Islet of Langerhans (tissue), 1 donor: Measurements from ENCODE around the gene CERS5.

Source experiments
- FAIRE-seq: peaks from one replicate; lab custom pipeline; 2011; peaks lifted over from hg19 to GRCh38; lab: Jason Lieb, UNC

CERS5 gene

DNA sequence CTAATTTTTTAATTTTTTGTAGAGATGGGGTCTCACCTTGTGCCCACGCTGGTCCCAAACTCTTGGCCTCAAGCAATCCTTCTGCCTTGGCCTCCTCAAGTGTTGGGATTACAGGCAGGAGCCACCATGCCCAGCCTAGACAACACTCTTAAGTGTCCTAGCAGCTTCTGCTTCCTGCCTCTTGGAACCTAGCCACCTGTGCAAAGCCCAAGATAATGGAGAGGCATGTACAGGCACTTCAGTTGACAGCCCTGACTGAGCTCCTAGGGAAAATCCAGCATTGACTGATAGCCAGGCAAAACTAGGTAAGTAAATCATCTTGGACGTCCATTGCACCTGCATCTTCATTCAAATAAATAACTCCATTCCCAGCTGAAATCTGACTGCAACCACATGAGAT, 39.6 kb downstream of the CERS5 start:
- FAIRE-seq: no peak

DNA sequence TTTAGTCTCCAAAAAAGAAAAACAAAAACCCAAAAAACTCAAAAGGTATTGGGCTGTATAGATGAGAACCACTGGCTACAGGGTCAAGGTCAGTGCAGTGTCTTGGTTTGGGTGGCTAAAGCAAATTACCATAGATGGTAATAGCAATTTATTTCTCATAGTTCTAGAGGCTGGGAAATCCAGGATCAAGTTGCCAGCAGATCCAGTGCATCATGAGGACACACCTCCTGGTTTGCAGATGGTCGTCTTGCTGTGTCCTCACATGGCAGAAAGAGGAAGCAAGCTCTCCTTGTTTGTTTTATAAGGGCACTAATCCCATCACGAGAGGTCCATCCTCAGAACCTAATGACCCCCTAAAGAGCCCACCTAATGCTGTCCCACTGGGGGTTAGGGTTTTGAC, 44.0 kb downstream of the CERS5 start:
- FAIRE-seq: no peak

DNA sequence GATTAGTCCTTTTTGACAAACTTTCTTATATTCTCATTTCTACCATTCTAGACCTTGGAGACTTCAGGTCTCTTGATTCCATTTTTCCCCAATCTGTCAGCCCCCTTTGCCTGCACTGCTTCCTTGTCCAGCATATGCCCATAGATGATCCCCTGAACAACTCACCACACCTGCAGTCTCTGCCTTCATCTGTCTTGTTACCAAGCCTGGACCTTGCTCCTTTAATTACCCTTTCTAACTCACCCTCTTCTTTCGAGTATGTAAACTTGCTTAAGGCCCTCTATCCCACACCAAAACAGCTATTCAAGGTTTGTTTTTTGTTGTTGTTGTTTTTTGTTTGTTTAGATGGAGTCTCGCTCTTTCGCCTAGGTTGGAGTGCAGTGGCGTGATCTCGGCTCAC, 45.5 kb downstream of the CERS5 start:
- FAIRE-seq: no peak

DNA sequence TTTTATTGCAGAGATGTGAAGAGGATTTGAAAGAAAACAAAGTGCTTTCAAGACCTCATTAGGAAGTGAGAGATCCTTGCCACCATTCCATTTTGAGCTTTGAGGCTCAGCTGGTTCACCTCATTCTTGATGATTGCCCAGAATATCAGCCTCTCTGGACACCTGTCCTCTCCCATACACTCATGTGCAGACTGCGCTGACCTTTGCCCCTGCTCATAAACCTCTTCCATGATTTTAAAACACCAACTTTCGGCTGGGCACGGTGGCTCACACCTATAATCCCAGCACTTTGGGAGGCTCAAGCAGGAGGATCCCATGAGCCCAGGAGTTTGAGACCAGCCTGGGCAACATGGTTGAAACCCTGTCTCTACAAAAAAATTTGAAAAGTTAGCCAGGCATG, 46.2 kb downstream of the CERS5 start:
- no peak for FAIRE-seq

DNA sequence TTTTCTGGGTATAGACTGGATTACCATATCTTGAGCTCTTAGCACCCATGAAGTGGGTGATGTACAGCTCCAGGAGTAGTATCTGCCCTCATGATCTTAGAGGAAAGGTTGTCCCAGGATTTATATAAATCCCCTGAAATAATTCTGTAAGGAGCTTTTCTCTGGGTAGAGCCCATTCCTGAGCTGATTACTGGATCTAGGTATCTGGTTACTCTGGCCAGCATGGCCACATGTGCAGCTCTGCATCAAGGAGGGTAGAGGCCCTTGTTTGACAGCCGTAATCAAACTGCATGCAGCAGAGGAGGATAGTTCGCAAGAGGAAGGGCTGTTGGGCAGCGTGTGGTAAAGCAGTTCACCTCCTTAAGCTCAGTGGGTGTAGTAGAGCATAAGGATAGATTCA, 46.6 kb downstream of the CERS5 start:
- no peak for FAIRE-seq

DNA sequence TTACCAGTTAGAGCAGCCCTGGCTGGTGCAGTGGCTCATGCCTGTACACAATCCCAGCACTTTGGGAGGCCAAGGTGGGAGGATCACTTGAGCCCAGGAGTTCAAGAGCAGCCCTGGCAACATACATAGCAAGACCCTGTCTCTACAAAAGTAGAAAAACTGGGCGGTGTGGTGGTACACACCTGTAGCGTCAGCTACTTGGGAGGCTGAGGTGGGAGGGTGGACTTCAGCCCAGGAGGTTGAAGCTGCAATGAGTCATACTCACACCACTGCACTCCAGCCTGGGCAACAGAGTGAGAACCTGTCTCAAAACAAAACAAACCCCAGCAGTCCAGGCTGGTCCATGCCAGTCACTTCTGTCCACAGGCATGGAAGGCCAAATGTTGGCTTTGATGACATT, 47.8 kb downstream of the CERS5 start:
- FAIRE-seq: no peak

DNA sequence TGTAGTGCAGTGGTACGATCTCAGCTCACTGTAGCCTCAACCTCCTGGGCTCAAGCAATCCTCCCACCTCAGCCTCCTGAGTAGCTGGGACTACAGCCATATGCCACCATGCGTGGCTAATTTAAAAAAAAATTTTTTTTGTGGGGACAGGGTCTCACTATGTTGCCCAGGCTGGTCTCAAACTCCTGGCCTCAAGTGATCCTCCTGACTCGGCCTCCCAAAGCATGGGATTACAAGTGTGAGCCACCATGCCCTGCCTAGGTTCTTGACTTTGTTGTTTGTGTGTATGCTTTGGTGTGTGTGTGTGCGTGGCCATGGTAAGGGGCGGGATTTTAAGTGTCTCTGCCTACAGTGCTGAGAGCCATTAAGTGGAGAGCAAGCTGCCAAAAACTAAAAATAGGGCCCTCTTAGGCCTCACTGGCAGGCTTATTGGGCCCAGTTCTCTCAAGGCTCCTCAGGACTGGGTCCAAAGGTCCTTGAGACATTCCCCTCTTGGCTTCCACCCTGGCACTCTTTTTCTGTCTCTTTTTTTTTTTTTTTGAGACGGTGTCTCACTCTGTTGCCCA, 50.0 kb downstream of the CERS5 start:
- no peak for FAIRE-seq

DNA sequence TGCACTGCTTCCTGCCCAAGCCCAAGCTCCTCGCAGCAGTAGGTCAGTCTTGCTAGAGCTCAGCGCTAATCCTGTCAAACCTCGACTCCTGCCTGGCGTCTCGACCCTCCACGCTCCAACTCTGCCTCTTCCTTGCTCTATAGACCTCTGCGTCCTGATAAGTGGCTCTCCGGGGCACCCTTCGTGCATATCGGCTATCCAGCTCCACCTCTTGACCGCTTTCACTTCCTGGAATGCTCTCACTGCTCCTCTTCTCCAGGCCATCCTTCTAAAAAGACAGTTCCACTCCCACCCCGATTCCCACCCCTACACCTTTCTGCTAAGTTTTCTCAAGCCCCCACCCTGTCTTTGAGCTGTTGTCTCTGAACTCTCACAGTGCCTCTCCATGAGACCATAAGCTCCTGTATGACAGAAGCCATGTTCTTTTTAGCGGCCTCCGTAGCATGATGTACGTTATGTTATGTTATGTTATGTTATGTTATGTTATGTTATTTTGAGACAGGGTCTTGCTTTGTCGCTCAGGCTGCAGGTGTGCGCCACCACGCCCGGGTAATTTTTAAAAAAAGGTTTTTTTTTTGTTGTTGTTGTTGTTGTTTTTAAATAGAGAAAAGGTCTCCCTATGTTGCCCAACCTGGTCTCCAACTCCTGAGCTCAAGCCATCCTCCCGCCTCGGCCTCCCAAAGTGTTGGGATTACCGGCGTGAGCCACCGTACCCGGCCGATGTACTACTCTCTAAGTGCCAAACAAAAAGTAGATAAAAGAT, 54.5 kb downstream of the CERS5 start:
- no peak for FAIRE-seq

DNA sequence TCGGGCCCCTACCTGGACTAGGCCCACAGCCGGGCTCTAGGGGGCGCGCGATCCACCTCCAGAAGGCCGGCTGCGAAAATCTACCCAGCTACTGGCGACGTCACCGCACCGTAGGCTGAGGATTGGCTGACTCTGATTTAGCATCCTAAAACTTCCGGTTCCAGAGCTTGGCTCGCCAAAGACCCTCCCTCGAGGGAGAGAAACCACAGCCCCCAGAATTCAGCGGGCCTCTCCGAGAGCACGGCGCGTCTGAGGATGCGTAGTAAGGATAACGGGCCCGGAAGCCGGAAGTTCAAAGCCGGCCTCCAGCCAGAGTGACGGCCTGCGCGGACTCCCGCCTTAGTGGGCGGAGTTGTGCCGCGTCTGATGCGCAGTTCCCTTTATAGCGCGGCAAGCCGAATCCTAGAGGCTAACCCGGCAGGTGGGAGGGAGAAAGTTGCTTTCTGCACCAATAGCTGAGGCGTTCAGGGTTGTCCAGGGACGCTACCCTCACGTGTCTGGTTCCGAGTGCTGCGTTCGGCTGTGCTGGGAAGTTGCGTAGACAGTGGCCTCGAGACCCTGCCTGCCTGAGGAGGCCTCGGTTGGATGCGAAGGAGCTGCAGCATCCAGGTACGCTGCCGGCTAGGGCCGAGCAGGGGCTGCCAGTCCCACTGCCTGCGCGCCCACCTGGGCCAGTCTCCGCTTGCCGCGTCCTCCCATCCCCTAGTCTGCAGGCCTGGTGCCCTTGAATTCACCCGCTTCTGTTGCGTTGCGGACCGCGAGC, 55.3 kb downstream of the CERS5 start, which contains the start of gene COX14:
COX14 (plus strand) TSS at position 544 of the 763 bp plus-strand sequence. CDS start 7,808 bp downstream, outside the sequence.
- FAIRE-seq: peak; percentile 86

DNA sequence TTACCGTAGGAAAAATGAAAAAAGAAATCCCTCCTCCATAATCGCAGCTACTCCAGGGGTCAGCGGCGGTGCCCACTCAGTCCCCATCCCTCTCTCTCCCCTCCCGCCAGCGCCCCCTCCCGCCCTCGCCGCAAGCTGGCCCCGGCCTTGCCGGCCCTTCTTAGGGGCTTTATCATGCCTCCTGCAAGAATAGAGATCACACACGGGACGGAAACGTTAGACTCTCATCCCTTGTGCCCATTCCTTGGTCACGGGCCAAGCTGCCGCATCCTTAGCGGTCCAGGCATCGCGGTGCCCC, 55.8 kb downstream of the CERS5 start:
- no peak for FAIRE-seq

DNA sequence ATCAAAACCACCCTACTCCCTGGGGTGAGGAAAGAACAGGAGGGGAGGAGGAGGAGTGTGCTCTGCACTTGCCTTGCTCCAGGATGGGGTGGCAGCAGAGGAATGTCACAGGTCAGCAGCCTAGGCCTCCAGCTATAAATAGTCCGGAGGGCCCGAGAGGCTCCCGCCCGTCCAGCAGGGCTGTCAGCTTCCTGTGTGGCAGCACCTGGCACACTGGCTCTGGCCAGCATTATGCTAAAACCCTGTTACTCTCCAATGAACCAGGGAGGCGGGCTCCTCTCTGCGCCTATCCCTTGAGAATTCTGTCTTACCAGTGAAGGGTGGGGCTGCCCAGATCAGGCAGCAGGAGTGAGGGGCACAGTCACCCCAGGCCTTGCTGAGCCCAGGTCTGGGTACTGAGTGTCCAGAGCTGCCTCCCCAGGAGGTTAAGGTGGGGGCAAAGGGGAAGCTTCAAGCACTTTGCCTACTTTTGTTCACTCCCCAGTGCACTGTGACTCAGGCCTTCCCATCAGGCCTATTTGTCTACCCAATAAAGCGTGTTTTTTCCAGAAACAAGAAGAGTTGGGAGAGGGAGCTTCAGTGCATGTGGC, 56.3 kb downstream of the CERS5 start:
- FAIRE-seq: no peak

DNA sequence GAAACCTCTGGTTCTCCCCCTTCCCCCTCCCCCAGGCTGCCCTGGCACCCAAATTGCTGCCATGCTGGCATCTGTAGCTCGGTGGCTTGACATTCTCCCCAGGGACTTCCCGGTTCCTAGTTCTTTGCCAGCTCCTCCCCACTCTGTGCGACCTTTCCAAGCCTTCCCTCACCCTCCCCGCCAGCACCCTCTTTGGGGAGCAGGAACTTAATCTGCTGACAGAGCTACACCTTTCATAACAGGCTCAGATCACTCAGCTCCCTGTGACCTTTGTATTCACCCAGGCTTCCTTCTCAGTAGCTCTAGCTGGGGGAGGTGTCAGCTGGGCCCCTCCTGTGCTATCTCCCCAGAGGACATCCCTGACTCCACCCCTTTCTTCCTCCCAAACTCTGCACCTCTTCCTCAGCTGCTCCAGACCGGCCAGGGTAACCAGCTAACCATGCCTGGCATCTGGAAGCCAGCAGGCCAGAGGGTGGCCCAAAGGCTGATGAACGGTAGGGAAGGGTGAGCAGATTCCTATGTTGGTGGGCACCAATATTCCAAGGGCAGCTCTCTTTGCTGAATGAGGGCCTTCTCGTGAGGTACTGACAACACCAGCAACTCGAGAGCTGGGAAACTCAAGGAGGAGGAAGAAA, 56.9 kb downstream of the CERS5 start:
- FAIRE-seq: no peak

DNA sequence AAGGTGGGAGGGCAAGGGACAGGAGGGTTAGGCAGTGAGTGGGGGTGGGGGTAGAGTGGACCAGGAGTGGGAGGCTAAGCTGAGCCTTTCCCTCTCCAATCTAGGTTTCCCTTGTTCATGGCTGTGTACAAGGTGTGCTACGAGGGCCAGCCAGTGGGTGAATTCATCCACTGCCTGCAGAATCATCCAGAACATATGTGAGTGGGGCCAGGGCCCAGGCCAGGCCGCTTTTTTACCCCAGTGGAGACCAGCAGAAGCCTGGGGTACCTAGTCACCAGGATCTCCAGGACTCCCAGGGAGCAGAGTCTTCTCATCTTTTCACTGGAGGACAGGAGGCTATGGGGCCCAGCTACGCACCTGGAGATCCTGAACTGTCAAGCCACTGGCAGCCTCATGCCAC, 57.9 kb downstream of the CERS5 start:
- no peak for FAIRE-seq

DNA sequence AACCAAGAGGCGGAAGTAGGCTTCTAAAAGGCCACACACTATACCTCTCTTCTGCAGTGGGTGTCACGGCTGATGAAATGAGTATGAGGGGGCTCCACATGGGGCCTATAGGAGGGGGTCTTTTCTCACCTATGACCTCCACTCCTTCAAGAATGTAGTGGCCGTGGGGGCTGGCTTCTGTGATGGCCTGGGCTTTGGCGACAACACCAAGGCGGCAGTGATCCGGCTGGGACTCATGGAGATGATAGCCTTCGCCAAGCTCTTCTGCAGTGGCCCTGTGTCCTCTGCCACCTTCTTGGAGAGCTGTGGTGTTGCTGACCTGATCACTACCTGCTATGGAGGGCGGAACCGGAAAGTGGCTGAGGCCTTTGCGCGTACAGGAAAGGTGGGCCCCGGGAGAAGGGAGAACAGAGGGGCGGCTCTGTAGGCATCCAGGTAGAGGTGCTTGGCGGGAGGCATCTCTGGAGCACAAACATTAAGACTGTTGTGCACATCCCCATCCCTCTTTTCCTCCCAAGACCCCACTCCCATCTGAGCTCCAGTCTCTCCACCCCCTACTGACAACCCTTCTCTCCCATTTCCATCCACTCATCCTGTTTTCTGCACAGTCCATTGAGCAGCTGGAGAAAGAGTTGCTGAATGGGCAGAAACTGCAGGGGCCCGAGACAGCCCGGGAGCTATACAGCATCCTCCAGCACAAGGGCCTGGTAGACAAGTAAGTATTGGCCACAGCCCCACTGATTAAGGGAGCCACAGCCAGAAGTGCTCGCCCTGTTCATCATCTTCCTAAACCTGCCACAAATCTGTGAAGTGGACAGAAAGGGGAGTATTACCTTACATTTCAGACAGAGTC, 59.5 kb downstream of the CERS5 start:
- no peak for FAIRE-seq

DNA sequence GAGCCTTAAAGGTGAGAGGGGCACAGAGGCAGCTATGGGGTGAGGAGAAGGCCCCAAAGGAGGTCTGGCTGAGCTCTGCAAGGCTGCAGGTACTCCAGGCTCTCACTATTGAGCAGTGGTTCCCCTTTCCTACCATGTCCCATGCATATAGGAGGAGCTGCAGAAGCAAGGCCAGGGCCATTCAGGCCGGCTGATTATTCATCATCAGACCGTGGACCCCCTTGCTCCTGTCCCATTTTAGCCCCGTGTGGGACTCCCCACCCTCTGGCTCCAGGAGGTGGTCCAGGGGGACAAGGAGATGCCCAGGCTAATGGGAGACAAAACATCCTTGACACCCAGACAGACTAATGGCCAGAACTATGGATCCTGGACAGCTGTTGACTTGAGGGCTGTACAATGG, 60.3 kb downstream of the CERS5 start:
- FAIRE-seq: no peak

DNA sequence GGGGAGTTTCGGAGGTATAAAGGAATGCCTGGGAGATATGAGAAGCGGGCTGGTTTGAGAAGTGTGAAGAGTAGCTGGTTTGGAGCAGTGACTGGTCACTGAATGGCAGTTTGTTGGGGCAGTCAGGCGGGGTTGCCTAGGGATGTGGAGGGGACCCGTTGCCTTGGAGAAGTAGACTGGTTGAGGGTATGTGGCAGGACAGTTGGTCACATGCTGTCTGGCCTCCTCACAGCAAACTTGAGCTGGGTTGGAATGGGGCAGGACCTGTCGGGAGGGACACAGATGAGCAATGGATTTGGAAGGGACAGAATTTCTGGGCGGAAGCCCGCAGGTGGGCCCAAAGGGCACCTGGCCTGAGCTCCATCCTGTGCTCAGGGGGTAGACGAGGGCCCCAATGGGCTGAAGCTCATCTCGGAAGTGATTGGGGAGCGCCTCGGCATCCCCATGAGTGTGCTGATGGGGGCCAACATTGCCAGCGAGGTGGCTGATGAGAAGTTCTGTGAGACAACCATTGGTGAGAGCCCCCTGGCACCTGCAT, 61.2 kb downstream of the CERS5 start:
- no peak for FAIRE-seq

DNA sequence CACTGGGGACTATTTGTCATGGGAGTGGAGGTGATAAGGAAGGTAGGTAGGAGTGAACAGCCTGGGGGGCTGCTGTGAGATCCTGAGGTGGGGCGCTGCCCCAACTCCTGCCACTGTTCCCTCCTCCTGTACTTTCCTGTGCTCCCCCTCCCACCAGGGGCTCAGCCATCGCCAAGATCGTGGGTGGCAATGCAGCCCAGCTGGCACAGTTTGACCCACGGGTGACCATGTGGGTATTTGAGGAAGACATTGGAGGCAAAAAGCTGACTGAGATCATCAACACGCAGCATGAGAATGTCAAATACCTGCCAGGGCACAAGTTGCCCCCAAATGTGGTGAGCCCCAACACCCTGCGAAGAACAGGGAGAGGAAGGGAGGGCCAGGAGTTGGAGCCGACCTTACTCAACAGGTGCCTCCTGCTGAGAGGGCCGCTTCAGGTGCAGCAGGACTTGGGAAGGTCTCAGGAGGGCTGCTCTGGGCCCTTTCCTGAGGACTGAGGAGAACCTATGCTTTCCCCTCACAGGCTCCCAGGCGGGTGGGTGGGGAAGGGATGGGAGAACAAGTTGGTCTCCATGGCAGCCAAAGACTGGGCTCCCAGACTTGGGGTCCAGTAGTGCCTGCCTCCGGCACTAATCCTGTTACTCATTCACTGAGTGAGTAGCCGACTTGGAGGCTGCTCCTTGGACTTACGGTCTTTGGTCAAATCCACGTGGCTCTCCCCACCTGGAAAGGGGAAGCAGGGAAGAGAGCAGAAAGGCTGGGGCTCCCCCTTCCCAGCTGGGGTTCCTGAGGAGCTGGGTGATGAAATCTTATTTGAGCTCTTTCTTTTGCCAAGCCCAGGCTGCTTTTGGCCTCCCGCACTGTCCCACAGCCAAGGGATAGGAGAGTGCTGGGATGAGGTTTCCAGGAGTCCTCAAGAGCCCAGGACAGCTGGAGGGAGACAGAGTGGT, 62.5 kb downstream of the CERS5 start:
- FAIRE-seq: no peak

DNA sequence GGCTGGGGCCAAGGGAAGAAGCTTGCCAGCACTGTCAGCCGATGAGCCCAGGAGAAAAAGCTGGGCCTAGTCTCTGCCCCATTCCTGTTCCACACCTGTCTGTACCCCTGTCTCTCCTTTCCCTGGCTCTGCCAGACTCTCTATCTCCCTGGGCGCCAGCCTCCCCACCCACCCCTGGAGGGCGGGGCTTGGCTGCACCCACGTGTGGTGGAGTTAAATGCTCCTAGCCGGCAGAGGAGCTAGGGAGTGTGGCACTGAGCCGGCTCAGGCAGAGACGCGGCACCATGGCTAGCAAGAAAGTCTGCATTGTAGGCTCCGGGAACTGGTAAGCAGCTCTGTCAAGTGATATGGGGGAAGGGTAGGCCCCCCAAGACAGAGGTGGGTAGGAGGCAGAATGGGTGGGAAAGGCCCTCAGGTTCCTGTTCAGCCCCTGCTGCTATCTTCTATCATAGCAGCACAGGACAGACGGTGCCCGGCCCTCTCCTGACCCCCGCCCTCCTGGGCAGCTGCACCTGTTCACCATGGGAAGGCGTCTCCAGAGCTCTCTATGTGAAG, 63.3 kb downstream of the CERS5 start, which contains the start of gene GPD1:
GPD1 (plus strand) TSS at position 242 of the 555 bp plus-strand sequence; CDS start at position 285, 43 bp downstream.
- no peak for FAIRE-seq

DNA sequence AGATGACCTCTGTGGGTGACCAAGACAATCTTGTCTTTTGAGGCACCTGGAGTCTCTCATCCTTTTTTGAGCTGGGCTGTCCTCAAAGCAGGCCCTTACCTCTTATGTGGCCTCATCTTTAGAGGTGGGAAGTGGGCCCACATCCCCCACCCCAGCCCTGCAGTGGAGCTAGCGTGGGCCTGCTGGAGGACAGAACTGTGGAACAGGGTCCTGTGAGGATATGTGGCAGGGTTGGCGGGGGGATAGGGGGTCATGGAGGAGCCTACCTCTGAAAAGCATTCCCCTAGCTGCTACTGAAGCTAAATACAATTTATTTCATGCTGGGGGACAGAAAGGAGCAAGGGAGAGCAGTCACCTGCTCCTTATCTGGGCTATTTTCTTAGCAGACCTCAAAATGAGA, 63.8 kb downstream of the CERS5 start:
- no peak for FAIRE-seq
